Stimulated activated CD4-positive, alpha-beta T cell treated with anti-CD3 and anti-CD28 coated beads, Interleukin-1b, Interleukin-23, amount 100 ng/mL, for 4 hours (primary cell): ENCODE measurements around the gene LRCOL1.

ENCODE experiments used
- DNase-seq, 2 donors: peaks; one replicate each; pipeline ENCODE4 v3.0.0-alpha.2; 2020; ENCODE audit warnings: low read depth in 2 of 2

LRCOL1 gene

GRCh38 chr12:132566516-132567131 is 43.8 kb downstream of the LRCOL1 start:
- no peak for DNase-seq

- DNase-seq, result no peak
These were observed 45.0 kb downstream of the LRCOL1 start for GRCh38 chr12:132565365-132565764.

DNA sequence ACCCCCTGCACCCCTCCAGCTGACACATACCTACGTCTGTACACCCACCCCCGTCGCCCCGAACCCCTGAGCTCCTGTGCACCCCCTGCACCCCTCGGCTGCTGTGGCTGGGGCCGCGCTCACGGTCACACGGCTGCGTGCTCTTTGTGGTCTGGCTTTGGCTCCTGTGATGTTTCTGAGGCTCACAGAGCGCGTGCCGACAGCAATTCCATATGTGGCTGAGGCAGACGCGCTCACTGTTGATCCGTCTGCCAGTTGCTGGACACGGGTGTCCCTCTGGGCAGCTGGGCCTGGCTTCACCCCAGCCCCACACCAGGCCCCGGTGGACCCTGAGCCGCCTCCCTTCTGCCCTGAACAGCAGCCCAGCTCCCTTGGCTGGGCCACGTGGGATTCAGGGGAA is 46.5 kb downstream of the LRCOL1 start:
- no peak for DNase-seq

DNA sequence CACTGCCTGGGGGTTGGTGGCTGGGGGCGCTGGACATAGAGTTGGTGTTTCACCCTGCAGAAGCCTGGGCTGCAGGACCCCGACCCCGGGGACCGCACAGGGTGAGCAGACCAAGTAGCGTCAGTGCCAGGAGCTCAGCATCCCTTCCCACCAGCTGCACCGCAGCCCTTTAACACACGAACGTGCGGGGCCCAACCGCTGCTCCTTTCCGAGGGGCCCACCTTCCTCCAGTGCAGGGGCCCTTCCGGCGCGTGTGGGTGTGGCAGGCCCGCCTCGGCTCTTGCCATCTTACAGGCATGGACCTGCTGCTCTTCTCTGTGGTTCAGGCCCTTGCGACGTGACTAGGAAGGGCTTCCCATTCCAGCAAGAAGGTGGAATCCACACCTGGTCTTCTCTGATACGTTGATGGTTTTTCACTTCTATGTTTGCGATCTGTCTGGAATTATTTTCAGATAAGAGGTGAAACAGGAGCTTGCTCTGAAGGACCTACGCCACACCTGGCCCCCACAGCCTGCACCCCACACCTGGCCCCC is 47.8 kb downstream of the LRCOL1 start:
- DNase-seq, result no peak

GRCh38 chr12:132561427-132562156 is 48.8 kb downstream of the LRCOL1 start:
- DNase-seq, result peak in 1 of 2 donors; percentile 21

- peak; percentile 71 to 81 for DNase-seq
These were observed 49.6 kb downstream of the LRCOL1 start for GRCh38 chr12:132560614-132561426.

DNA sequence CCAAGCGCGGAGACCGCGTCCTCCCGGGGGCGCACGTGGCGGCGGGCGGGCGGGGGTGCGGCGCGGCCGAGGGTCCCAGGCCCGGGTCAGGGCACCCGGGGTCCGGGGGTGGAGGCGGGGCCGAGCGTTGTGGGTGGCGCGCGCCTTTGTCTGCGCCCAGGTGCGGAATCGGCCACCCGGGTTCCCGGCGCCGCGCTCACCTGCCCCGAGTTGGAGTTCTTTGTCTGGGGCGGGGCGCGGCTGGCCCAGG is 50.1 kb downstream of the LRCOL1 start:
- peak in 1 of 2 donors; percentile 11 for DNase-seq

DNA sequence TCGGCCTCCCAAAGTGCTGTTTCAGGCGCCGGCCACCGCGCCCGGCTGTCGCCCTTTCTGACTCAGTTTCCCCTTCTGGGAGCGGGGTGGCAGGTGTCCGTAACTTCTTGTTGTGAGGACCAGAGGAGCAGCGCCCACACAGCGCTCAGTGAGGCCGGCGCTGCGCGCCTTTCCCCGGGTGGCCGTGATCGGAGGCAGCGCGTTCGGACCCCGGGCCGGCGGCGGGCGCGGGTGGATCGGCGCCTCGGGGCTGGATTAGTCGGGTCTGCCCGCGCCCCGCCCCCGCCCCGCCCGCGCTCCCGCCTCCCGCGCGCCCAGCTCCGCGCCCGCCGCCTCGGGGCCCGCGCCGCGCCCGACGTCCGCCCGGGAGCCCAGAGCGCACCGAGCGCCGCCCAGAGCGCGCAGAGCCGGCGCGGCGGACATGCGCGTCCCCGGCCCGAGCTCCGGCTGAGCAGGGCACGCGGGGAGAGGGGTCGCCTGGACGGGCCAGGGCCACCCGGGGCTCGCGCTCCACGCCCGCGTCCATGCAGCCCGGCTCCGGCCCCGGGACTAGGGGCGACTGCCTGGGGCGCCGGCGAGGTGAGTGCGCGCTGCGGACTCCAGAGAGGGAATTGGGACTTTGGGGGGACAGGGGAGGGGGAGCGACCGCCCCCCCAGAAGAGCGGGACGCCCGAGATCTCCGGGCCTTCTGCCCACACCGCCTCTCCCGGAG is 50.6 kb downstream of the LRCOL1 start:
- peak in 1 of 2 donors; percentile 48 for DNase-seq

GRCh38 chr12:132558861-132559623 is 51.3 kb downstream of the LRCOL1 start:
- DNase-seq, result no peak

DNA sequence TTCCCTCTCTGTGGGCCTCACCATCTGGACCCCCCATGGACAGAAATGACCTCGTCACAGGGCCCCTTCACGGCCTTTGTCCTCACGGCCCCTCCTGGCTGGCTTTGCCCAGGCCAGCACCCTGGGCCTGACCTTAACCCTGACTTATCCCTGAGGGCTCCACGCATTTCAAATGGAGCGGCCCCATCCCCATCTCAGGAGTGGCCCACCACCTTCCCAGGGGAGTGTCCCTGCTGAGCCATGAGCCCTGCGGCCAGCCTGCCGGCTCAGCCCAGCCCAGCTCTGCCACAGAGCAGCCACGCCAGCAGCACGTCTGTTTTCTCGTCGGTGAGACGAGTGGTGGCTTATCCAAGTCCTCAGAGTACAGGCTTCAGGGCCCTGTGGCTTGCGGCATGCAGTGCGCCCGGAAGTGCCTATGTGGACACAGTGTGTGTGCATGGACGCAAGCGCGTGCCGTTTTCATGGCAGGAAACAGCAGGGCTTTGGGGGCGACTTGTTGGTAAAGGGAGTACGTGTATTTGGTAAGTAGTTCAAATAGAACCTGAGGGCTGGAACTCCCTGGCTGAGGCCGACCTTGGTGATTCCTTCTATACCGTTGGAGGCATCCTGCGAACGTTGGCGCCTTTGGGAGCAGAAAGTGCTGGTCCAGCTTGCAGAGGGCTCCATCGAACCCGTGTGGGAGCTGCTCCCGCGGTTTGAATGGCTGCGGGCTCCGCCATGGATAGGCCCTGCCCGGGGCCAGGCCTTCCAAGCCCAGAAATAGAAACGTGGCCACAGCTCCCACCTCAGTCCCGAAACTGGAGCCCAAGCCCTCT is 52.1 kb downstream of the LRCOL1 start:
- no peak for DNase-seq

GRCh38 chr12:132557291-132558015 is 52.9 kb downstream of the LRCOL1 start:
- no peak for DNase-seq

DNA sequence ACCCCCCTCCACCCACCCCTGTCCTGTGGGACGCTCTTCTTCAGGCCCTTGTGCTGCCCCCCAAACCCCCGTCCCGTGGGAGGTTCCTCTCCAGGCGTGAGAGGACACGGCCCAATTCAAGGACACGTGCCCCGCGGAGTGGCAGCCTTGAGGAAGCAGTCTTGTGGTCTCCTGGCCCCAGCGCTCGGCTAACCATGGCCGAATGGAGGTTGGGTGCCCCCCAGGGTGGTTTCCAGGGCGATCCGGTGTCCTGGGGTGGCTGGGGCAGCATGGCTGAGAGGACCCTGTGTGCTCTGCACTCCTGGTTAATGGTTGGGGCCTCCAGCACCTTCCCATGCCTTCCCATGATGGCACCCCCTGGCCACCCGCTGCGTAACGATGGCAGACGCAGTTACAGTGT is 53.6 kb downstream of the LRCOL1 start:
- no peak for DNase-seq

DNA sequence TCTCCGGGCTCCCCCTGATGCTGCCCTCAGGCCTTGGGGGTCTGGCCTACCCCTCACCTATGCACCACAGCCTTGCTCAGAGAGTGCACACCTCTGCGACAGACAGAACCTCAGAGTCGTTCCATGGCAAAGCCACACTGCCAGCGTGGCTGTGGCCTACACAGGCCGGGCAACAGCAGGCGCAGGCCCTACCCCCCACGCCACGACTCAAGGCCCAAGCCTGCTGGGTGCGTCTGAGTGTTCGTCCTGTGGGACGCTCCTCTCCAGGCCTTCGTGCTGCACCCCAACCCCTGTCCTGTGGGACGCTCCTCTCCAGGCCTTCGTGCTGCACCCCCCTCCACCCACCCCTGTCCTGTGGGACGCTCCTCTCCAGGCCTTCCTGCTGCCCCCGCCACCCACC is 54.2 kb downstream of the LRCOL1 start:
- no peak for DNase-seq

DNA sequence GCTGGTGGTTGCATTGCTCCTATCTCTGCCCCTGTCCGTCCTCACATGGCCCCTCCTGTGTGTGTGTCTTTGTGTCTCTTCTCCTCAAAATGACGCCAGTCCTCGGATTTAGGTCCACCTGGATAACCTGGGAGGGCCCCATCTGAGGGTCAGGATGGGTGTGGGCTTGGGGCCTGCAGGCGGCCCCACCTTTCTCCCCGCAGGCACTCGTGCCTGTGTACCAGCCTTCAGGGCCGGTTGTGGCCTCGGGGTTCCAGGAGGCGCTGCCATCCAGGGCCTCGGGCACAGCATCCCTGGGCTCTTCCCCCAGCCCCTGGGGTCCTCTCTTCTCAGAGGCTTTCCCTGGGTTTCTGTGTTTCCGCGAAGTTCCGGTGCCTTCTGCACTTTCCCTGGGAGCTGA is 54.7 kb downstream of the LRCOL1 start:
- no peak for DNase-seq

- DNase-seq, result no peak
These were observed 55.3 kb downstream of the LRCOL1 start for GRCh38 chr12:132554845-132555630.
